Measurements from ENCODE around the gene MCRS1.
"Not testable (repeated sequence)": the region's sequence is repeated elsewhere in the genome, so short reads cannot be mapped to it uniquely, and the experiment has no call there.

MCRS1 gene

DNA sequence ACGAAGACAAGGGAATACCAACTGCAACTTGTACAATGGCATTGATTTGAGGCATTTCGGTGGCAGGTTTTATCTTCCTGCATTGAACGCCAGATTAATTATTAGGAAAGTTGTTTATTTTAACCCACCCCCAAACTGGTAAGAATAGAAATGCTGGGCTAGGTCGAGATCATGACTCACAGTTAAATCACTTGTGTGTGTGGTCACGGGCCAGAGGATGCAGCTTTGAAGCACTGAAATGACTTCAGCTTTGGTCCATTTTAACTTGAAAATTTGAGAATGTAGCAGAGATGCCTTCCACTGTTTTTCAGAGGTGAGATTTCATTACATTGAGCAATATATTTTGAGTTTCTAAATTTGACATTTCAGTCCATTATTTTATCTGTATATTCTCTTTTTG lies 52.7 kb downstream of the MCRS1 start:
- TF ChIP-seq, protein P1, sequence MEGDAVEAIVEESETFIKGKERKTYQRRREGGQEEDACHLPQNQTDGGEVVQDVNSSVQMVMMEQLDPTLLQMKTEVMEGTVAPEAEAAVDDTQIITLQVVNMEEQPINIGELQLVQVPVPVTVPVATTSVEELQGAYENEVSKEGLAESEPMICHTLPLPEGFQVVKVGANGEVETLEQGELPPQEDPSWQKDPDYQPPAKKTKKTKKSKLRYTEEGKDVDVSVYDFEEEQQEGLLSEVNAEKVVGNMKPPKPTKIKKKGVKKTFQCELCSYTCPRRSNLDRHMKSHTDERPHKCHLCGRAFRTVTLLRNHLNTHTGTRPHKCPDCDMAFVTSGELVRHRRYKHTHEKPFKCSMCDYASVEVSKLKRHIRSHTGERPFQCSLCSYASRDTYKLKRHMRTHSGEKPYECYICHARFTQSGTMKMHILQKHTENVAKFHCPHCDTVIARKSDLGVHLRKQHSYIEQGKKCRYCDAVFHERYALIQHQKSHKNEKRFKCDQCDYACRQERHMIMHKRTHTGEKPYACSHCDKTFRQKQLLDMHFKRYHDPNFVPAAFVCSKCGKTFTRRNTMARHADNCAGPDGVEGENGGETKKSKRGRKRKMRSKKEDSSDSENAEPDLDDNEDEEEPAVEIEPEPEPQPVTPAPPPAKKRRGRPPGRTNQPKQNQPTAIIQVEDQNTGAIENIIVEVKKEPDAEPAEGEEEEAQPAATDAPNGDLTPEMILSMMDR (IDR thresholded peaks at IDR 0.05) = no peak
- Histone ChIP-seq H3K9me3 (ENCODE audit: control insufficient read depth, low read length) (no peaks in the 10 kb centered on the region), H3K4me1 (peaks cover 5% of the 10 kb centered on the region), H2AFZ (no peak overlapping the region), H3K79me2 (no peaks in the 10 kb centered on the region), H3K4me2 (ENCODE audit: low read length) (no peak overlapping the region), H3K9ac (no peak overlapping the region), H3K36me3 (ENCODE audit: control insufficient read depth, insufficient read depth, low read length) (no peaks in the 10 kb centered on the region), H3K27me3 (ENCODE audit: control insufficient read depth, insufficient read depth, low read length) (no peaks in the 10 kb centered on the region), H3K27ac (no peak overlapping the region), H3K4me3 (ENCODE audit: low read depth, low read length) (no peak overlapping the region)

- H3K4me3 ChIP-seq (ENCODE audit: low read depth, low read length) = no peak overlapping the region
- H3K9ac ChIP-seq = no peak overlapping the region
- TF ChIP-seq, protein P1 (IDR thresholded peaks at IDR 0.05) = no peak
- H3K79me2 ChIP-seq = no peaks in the 10 kb centered on the region
- H3K4me2 ChIP-seq (ENCODE audit: low read length) = no peak overlapping the region
- no peaks in the 10 kb centered on the region for H3K36me3 ChIP-seq (ENCODE audit: control insufficient read depth, insufficient read depth, low read length)
- no peak overlapping the region for H2AFZ ChIP-seq
- H3K27me3 ChIP-seq (ENCODE audit: control insufficient read depth, insufficient read depth, low read length) = no peaks in the 10 kb centered on the region
- H3K27ac ChIP-seq = no peak overlapping the region
- H3K4me1 ChIP-seq = no peaks in the 10 kb centered on the region
- no peaks in the 10 kb centered on the region for H3K9me3 ChIP-seq (ENCODE audit: control insufficient read depth, low read length)
These were observed 55.4 kb downstream of the MCRS1 start for GRCh38 chr12:49512546-49512945.

GRCh38 chr12:49511410-49511809 lies 56.5 kb downstream of the MCRS1 start:
- Histone ChIP-seq H3K36me3 (ENCODE audit: control insufficient read depth, insufficient read depth, low read length) (no peaks in the 10 kb centered on the region), H3K79me2 (no peaks in the 10 kb centered on the region), H3K9ac (no peak overlapping the region), H3K9me3 (ENCODE audit: control insufficient read depth, low read length) (no peaks in the 10 kb centered on the region), H3K27ac (no peak overlapping the region), H3K4me1 (no peaks in the 10 kb centered on the region), H3K4me3 (ENCODE audit: low read depth, low read length) (no peak overlapping the region), H3K4me2 (ENCODE audit: low read length) (no peak overlapping the region), H3K27me3 (ENCODE audit: control insufficient read depth, insufficient read depth, low read length) (no peaks in the 10 kb centered on the region), H2AFZ (no peak overlapping the region)
- TF ChIP-seq, protein P1 (IDR thresholded peaks at IDR 0.05) = no peak

GRCh38 chr12:49509681-49510080 lies 58.3 kb downstream of the MCRS1 start:
- H3K36me3 ChIP-seq (ENCODE audit: control insufficient read depth, insufficient read depth, low read length); H3K9me3 ChIP-seq (ENCODE audit: control insufficient read depth, low read length): not testable (repeated sequence)

More at GRCh38 chr12:49509681-49510080, 58.3 kb downstream of the MCRS1 start:
- not testable (repeated sequence) for H3K27ac ChIP-seq; H3K9ac ChIP-seq; H3K4me3 ChIP-seq (ENCODE audit: low read depth, low read length); H3K4me2 ChIP-seq (ENCODE audit: low read length); H2AFZ ChIP-seq; H3K4me1 ChIP-seq; H3K79me2 ChIP-seq; H3K27me3 ChIP-seq (ENCODE audit: control insufficient read depth, insufficient read depth, low read length)
